ENCODE measurements around the gene SLC25A13.
"Not testable (repeated sequence)": the region's sequence is repeated elsewhere in the genome, so short reads cannot be mapped to it uniquely, and the experiment has no call there.

Gene SLC25A13

DNA sequence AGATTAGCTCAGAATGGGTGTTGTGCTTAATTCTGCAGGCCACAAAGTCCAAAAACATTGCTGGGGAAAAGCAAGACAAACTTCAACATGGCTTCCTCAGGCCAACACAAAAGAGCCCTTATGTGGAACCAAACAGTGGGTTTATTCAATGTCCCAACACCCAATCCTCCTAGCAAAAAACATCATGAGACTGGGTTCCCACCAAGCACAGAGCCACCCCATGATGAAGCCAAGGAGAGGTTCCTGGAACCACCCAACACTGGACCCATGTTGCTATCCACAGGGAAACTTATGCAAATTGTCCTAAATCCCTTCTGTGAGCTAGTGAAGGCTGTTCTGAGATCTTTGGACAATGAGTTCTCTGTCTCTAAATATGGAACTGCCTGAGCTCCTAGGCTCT, 24.0 kb downstream of the SLC25A13 start:
- no peak for DNase-seq

DNA sequence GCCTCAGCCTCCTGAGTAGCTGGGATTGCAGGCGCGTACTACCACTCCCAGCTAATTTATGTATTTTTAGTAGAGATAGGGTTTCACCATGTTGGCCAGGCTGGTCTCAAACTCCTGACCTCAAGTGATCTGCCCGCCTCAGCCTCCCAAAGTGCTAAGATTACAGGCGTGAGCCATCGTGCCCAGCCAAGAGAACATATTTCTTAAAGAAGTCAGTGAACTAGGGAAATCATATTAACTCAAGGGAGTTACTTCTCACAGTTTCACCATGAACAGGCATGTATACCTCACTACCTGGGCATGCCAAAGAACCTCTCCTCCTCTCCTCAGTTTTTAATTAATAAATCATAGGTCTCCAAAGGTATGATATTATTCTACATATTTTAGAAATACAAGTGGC, 24.5 kb downstream of the SLC25A13 start:
- not testable (repeated sequence) for DNase-seq

DNA sequence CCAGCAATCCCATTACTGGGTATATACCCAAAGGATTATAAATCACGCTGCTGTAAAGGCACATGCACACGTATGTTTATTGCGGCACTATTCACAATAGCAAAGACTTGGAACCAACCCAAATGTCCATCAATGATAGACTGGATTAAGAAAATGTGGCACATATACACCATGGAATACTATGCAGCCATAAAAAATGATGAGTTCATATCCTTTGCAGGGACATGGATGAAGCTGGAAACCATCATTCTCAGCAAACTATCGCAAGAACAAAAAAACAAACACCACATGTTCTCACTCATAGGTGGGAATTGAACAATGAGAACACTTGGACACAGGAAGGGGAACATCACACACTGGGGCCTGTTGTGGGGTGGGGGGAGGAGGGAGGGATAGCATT, 28.0 kb downstream of the SLC25A13 start:
- DNase-seq = not testable (repeated sequence)

DNA sequence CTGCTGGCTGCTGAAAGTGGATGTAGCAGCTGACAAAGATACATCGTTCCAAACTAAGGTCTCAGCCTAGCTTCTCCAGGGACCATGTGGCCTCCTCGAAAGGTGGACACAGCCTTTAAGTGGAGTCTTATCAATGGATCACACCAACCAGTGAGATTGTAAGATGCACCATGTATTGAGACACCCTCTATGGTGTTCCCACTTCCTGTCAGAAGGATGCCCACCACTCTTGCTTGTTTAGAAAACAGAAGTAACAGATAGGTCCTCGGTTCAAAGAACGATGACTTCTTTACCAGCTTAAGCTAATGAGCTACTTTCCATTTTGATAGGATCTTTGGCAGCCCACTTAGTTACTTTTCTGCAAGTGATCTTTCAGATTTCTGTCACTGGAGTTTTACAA, 34.3 kb downstream of the SLC25A13 start:
- no peak for DNase-seq

DNA sequence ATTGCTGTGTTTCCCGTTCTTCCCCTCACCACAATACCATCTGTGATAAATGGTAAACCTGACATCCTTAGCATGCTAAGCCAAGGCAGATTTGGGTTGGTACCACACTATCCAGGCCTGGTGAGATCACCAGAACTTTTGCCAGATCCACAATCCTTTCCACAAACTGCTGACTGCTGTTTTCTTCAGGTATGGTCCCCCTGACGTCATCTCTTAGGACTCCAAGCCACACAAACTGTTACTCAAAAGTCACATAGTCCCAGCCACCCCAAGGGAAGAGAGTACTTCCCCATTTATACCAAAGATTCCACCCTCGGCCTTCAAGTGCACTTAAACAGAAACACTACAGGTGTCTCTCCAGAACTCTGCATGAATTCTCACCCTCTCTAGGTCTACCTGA, 34.8 kb downstream of the SLC25A13 start:
- DNase-seq = no peak

DNA sequence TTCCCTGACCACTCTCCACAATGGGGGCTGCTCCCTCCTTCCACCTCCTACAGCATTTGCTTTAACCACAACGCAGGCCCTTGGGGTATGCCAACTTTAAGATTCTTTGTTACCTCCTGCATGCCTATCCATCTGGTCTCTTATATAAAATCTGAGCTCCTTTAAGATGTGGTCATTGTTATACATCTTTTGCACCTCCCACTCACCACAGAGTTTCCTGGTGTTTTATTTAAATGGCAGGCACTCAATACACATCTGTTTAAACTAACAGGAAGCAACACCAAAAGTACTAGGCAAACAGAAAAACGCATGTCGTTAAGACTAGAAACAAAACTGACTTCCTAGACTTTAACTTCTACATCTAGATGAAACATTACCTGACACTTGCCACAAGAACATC, 36.3 kb downstream of the SLC25A13 start:
- no peak for DNase-seq

DNA sequence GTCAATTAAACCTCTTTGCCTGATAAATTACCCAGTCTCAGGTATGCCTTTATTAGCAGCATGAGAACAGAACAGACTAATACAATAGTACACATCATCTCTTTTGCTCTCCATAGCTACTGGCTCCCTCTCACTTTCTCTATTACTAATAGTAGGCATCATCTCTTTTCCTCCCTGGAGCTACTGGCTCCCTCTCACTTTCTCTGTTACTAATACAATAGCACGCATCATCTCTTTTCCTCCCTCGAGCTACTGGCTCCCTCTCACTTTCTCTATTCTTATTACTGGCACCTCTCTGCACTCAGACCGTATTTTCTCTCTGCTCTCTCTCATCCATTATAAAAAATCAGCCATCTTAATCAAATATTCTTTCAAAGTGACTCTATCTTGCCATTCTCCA, 37.1 kb downstream of the SLC25A13 start:
- no peak for DNase-seq

DNA sequence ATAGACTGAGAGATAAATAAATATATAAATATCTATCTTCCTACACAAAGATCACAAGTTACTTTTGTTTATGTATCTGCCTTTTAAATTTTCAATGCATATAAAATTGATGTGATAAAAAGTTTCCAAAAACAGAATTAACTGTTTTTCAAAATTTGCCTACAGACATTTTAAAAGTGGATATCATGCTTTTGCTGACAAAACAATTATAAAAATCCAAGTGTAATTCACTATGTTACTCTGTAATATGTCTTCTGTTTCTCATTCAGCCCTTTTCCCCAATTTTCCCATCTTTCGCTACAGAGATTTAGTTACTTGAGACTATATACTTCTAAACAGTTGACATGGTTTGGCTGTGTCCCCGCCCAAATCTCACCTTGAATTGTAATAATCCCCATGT, 37.7 kb downstream of the SLC25A13 start:
- no peak for DNase-seq

DNA sequence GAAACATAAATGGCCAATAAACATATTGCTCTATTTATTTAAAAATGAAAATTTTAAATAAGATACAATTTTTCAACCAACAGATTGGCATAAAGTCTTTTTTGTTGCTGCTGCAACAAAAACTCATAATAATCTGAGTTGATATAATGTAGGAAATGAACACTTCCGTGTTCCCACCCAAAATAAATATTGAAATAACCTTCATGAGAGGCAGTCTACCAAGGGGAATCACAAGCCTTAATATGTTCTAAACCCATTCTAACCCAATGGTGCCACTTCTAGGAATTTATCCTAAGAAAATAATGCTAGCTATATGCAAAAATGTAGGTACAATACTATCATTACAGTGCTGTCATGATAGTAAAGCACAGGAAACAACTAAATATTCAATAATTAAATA, 39.1 kb downstream of the SLC25A13 start:
- DNase-seq = no peak

DNA sequence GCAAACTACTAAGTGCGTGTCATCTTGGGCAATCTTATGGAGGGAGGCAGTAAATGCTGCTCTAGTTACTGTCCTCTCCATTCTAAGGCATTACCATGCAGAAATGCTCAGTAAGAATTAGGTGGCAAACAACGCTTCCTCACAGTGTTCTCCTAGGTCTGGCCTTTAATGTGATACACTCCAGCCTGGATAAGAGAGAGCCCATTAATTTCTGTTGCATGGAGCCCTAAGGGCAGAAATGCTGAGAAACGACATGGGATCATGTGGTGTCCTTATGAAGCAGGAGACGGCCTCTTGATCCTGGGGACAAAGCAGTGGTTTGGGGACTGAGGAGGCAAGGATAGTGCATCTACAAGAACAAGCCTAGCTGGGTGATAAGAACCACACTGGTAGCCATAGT, 44.0 kb downstream of the SLC25A13 start:
- no peak for DNase-seq

DNA sequence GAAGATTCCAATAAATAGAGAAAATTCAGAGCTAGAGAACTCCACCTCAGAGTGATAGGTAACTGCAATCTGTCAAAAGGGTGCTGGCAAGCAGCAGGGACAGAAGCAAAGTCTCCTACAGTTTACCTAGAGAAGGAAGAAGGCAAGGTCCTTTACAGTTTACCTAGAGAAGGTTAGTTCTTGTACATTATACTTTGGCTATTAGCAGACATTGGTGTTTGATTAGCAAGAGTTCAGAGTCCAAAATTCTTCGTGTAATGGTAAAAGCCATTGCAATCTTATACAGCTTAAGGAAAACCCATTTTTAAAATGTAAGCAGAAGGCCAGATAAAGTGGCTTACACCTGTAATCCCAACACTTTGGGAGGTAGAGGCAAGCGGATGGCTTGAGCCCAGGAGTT, 45.9 kb downstream of the SLC25A13 start:
- no peak for DNase-seq

DNA sequence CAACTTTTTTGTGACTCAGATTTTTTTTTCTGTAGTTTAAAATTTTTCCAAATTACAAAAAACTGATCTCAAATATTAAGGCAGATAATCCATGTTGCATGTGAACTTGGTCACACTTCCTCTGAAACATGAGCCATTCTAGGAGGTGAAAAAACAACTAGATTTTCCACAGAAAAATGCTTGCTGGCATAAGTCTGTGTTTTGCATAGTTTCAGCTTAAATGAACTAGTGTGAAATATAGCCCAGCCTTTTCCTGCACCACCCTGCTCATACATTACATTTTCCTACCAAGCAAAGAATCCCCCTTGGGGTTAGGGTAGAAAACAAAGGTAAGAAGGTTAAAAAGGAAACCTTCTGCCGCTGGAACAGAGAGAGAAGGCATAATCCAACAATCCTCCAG, 48.2 kb downstream of the SLC25A13 start:
- no peak for DNase-seq

DNA sequence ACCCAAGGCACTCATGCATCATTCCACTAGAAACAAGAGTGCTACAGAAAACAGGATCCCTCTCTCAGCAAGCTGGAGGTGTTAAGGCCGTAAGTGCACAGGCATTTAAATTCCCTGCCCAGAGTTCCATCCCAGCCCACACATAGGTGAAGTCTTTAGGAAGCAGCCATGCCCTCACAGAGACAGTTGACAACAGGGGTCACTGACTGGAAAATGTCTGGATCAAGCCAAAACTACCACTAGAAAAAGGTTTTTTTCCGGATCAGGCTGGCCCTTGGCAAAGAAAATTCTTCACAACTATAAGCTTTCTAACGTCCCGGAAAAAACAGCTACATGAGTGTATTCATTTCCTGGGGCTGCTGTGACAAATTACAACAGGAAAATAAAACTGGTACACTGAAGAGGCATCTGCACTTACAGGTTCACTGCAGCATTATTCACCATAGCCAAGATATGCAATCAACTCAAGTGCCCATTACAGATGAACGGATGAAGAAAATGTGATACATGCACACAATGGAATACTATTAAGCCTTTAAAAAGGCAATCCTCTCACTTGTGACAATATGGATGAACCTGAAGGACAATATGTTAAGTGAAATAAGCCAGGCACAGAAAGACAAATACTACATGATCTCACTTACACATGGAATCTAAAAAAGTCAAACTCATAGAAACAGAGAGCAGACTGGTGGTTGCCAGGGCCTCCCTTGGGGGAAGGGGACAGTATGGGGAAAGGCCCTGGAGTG, 52.5 kb downstream of the SLC25A13 start:
- no peak for DNase-seq

DNA sequence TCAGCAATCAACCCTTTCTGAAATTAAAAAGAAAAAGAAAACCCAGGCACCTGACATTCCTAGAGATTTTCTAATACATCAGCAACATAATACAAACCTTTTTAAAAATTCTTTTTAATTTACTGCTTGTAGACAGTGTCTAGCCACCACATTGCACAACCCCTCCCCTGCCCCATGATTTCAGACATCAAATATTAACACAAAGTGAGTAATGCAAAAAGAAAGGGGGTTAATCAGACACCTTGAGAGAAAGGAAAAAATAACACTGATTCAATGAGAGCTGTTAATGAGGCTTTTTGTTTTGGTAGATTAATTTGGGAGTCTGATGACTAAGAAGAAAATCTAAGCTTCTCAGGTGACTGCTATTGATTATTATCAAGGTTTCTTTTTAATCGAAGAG, 55.3 kb downstream of the SLC25A13 start:
- DNase-seq = no peak

DNA sequence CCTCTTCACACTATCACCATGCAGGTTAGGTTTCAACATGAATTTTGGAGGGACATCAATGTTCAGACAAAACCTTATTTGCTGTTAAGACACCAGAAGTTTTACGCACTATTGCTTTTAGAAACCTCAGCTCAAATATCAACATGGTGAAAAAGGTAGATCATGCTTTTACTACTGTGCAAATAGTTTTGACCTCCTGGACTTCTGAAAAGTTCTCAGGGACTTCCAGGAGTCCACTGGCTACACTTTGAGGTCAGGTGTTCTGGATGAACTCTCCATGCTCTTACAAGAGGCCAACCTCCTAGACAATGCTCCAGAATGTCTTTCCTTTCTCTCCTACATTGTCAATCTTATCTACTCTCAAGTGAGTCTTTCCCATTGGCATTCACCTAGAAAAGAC, 55.9 kb downstream of the SLC25A13 start:
- no peak for DNase-seq

DNA sequence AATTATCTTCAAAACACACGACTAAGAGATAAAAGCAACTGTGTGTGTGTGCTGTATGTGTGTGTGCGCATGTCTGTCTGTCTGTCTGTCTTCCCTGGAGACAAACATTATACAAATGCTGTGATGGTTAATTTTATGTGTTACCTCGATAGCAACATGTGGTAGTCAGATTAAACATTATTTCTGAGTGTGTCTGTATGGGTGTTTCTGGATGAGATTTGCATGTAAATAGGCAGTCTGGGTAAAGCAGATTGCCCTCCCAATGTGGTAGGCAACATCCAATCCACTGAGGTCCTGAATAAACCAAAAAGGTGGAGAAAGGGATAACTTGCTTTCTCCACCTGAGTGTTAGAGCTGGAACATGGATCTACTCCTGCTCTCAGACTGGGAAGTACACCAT, 67.9 kb downstream of the SLC25A13 start:
- no peak for DNase-seq

DNA sequence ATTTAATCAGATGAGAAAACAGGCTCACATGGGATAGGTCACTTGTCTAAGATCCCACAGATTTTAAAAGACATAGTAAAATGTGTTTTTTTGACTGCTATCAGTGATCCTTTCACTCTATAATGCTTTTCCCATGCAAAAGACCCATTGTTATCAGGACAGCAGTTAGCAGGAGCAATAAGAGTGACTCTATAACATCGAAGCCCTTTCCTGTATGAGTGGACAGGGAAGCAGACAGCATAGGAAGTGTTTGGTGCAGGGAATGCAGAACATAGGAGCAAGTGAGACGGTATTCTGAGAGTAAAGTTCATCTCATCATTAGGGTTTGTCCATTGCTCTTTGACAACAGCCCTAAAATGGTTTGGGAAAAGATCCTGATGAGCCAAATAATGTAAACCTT, 68.5 kb downstream of the SLC25A13 start:
- no peak for DNase-seq

DNA sequence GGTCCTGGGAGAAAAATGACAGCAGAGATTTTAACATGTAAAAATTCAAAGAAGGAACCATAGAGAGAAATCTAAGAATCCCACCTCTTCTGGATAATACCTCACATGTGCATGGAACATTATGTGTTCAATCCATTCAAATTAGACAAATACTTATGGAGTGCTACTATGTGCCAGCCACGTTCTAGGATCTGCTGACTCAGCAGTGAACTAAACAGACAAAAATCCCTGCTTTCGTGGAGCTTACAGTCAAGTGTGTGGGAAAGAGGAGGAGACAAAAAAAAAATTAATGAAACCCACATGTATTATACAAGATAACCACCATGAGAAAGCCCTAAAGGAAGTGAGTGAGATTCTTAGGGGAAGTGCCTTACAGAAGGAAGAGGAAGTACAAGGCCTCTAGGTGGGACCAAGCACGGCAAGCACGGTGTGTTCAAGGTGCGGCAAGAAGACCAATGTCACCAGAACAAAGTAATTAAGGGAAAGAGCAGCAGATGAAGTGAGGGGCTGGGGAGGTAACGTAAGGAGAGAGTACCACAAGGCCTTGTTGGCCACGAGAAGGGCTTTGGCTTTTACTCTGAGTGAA, 71.0 kb downstream of the SLC25A13 start:
- no peak for DNase-seq

DNA sequence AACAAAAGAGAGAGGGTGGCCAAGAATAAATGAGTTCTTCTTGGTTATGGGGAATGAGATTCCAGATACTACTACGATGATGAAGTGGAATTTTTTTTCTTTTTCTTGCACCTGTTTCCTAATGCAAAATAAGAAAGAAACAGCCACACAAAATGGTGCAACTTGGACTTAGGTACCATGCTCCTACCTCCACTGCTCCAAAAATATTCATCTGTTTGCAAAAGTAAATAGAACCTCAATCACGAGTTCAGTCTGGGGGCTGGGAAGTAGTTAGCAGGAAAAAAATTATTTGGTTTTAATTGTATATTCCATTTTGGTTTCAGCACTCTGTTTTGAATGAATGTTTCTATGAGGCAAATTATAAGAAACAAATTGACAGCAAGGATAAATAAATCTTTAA, 73.5 kb downstream of the SLC25A13 start:
- DNase-seq = no peak

DNA sequence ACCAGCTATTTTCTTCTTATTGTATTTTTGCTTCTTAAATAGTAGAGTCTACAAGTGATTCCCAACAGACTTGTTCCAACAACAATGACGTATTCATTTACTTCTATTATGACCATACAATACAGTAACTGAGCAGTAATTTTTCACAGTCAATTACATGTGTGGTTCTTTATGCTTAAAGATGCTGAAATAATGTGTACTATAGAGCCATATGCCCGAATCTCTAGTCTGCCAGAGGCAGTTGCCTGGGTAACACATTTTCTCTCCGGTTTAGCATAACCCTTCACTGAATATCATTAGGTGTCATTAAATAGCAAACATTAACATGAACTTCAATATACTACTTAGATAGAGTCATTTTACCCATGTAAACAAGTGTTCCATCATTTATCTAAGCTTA, 75.0 kb downstream of the SLC25A13 start:
- DNase-seq = no peak

DNA sequence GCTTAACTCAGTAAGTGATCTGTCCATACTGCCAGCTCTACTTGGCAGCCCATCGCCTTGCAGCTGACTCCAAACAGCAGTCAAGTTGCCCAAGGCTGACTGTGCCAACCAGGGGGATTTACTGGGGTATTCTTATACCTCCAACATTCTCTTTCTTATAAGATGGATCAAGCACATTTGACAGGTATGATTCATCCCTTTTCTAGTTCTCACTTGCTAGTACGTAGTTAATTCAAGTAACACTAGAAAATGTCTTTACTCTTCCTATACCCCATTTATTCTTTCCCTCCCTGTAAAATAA, 77.0 kb downstream of the SLC25A13 start:
- no peak for DNase-seq

DNA sequence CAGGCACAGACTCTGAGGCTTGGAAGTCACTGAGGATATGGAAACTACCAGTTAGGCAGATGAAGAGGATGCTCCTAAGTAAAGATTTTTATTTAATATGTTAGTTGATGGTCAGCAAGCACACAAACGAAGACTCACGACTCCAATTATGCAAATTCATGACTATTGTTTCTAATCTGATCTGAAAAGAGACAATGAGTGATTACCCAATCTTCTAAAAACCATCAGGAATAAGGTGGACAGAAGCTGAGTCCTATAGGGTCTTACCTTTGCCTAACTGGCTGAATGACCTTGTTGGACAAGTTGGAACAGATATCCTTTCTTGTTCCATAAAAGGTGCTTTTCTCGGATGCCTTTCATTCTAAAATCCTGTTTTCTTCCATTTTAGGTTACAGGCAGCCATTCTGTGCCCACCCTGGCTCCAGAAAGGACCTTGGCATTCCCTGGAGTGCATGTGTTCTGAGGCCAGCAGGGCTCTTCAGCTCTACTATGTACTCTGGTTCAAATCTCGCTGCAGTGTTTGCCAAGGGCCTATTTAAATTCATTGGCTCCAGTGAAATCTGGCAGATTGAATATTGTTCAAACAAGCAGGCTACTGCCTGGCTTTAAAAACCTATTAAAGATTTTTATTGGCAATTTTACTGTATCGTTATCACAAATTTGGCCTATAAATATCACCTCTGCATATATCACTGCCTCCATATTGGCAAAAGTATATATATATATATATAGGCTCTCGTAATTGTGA, 77.5 kb downstream of the SLC25A13 start:
- no peak for DNase-seq

DNA sequence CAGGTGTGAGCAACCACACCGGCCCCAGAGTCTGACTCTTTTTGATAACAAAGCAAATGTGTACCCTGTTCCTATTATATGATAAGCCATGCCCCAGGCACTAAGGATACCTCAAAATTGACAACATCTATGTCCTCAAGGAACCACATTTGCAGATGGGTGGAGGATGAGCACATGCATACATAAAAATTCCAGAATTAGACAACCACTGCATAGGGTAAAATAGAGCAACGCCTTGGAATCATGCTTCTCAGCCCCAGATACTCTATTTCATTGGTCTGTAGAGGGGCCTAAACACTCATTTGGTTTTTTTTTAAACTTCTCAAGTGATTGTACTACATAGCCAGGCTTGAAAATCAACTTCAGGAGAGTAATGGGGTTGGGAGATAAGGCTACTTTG, 78.7 kb downstream of the SLC25A13 start:
- DNase-seq = no peak

DNA sequence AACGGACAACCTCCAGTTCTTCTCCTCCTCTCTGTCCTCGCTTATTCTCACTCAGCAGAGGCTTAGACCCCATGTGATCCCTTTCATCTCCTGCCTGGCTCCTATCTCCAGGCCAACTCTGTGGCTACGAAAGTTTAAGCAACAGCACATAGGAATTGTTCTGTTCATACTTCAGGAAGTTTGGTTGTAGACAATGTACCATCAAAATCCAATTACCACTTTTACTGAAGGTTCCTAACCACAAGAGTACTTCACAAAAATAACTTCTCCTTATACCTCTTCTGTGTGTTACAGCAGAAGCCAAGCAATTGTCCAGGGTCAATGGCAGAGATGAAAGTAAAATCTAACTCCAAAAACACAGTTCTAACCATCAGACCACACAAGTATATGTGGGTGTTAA, 80.0 kb downstream of the SLC25A13 start:
- no peak for DNase-seq
